ENCODE data around the gene SLC13A1.

The SLC13A1 gene

DNA sequence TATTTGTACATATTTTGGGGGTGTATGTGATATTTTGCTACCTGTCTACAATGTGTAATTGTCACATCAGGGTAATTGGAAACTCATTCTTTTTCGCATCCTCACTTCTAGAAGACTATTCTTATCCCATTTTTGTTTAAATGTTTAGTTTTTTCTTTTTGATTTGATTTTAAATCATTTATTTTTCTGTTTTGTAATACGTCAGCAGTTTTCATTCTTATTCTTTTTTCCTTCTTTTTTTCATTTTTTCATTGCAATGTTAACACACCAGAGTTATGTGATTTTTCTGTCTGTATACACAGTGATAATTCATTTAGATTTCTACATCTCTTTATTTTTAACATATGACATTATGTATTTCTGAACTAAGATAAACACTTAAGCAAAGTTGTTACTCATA, 85.5 kb downstream of the SLC13A1 start:
- no CpG with 5 or more reads among the region's 2 CpGs for WGBS
- H2BK15ac ChIP-seq (ENCODE audit: low read depth, poor library complexity, severe bottlenecking), result no peak overlapping the region
- no peak overlapping the region for H3K23ac ChIP-seq (ENCODE audit: low read length in 2 of 2)
- no peak overlapping the region for H2AK5ac ChIP-seq (ENCODE audit: low read length, severe bottlenecking)
- H2BK120ac ChIP-seq (ENCODE audit: low read depth, low read length), result no peak overlapping the region
- no peak overlapping the region for H3K9ac ChIP-seq (ENCODE audit: low read length)
- H3K14ac ChIP-seq (ENCODE audit: low read length in 2 of 2), result no peak overlapping the region
- H3K9me3 ChIP-seq (ENCODE audit: control insufficient read depth, low read length), result no peaks in the 10 kb centered on the region
- H2BK12ac ChIP-seq (ENCODE audit: low read length in 2 of 2), result no peak overlapping the region
- no peaks in the 10 kb centered on the region for H3K27me3 ChIP-seq (ENCODE audit: control insufficient read depth in 1 of 2, insufficient read depth in 1 of 2, low read length in 2 of 2)
- H3K27ac ChIP-seq (ENCODE audit: low read length, poor library complexity, severe bottlenecking), result no peak overlapping the region
- no peaks in the 10 kb centered on the region for H3K4me1 ChIP-seq (ENCODE audit: control insufficient read depth, insufficient read depth, low read depth, low read length)
- no peaks in the 10 kb centered on the region for H3K36me3 ChIP-seq (ENCODE audit: control insufficient read depth in 1 of 2, insufficient read depth in 2 of 2, low read depth in 1 of 2, low read length in 2 of 2)
- H3K4me2 ChIP-seq (ENCODE audit: low read length, poor library complexity, severe bottlenecking), result no peak overlapping the region
- no peak overlapping the region for H4K8ac ChIP-seq (ENCODE audit: low read length)
- DNase-seq, result no peak
- H3K18ac ChIP-seq (ENCODE audit: low read depth in 1 of 2, low read length in 2 of 2), result no peak overlapping the region
- H4K91ac ChIP-seq (ENCODE audit: low read length), result no peak overlapping the region
- no peak overlapping the region for H3K4me3 ChIP-seq (ENCODE audit: insufficient read depth in 1 of 2, low read depth in 1 of 2, low read length in 2 of 2)
- H3K4ac ChIP-seq (ENCODE audit: low read depth in 1 of 2, low read length in 2 of 2), result no peak overlapping the region
- H3K79me1 ChIP-seq (replicated peaks; ENCODE audit: low read length, poor library complexity, severe bottlenecking), result no peaks in the 10 kb centered on the region
- no peak overlapping the region for H2AFZ ChIP-seq (ENCODE audit: low read depth, low read length)
- no peak overlapping the region for H2BK5ac ChIP-seq (ENCODE audit: low read depth, low read length, poor library complexity, severe bottlenecking)

DNA sequence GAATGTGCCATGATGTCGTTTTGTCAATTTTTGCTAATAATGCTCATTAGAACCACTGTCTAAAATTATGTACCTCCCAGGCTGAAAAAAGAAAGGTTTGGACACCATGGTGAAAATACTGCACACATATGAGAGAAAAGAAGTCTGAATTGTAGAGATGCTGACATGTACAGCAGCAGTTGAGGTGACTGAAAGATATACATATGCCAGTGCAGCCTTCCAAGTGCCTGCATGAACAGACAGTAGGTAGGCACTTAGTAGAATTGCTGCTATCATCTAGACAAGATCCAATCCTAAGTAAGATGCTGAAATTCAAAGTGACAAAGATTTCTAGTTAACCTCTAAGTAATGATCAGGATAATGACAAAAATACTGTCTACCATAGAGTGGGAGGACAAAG, 86.9 kb downstream of the SLC13A1 start:
- H3K23ac ChIP-seq (ENCODE audit: low read length in 2 of 2), result no peak overlapping the region
- H3K4me1 ChIP-seq (ENCODE audit: control insufficient read depth, insufficient read depth, low read depth, low read length), result no peaks in the 10 kb centered on the region
- no peak overlapping the region for H2BK12ac ChIP-seq (ENCODE audit: low read length in 2 of 2)
- no peak overlapping the region for H3K4me2 ChIP-seq (ENCODE audit: low read length, poor library complexity, severe bottlenecking)
- H2BK120ac ChIP-seq (ENCODE audit: low read depth, low read length), result no peak overlapping the region
- H3K27me3 ChIP-seq (ENCODE audit: control insufficient read depth in 1 of 2, insufficient read depth in 1 of 2, low read length in 2 of 2), result no peaks in the 10 kb centered on the region
- DNase-seq, result no peak
- H3K36me3 ChIP-seq (ENCODE audit: control insufficient read depth in 1 of 2, insufficient read depth in 2 of 2, low read depth in 1 of 2, low read length in 2 of 2), result no peaks in the 10 kb centered on the region
- H2BK15ac ChIP-seq (ENCODE audit: low read depth, poor library complexity, severe bottlenecking), result no peak overlapping the region
- H3K79me1 ChIP-seq (replicated peaks; ENCODE audit: low read length, poor library complexity, severe bottlenecking), result no peaks in the 10 kb centered on the region
- no peak overlapping the region for H4K91ac ChIP-seq (ENCODE audit: low read length)
- H3K9me3 ChIP-seq (ENCODE audit: control insufficient read depth, low read length), result peaks cover 3% of the 10 kb centered on the region
- H2BK5ac ChIP-seq (ENCODE audit: low read depth, low read length, poor library complexity, severe bottlenecking), result no peak overlapping the region
- no peak overlapping the region for H3K14ac ChIP-seq (ENCODE audit: low read length in 2 of 2)
- no peak overlapping the region for H3K9ac ChIP-seq (ENCODE audit: low read length)
- no peak overlapping the region for H3K27ac ChIP-seq (ENCODE audit: low read length, poor library complexity, severe bottlenecking)
- no CpG with 5 or more reads among the region's 1 CpG for WGBS
- H2AFZ ChIP-seq (ENCODE audit: low read depth, low read length), result no peak overlapping the region
- no peak overlapping the region for H2AK5ac ChIP-seq (ENCODE audit: low read length, severe bottlenecking)
- H3K4ac ChIP-seq (ENCODE audit: low read depth in 1 of 2, low read length in 2 of 2), result no peak overlapping the region
- H3K4me3 ChIP-seq (ENCODE audit: insufficient read depth in 1 of 2, low read depth in 1 of 2, low read length in 2 of 2), result no peak overlapping the region
- H4K8ac ChIP-seq (ENCODE audit: low read length), result no peak overlapping the region
- H3K18ac ChIP-seq (ENCODE audit: low read depth in 1 of 2, low read length in 2 of 2), result no peak overlapping the region

DNA sequence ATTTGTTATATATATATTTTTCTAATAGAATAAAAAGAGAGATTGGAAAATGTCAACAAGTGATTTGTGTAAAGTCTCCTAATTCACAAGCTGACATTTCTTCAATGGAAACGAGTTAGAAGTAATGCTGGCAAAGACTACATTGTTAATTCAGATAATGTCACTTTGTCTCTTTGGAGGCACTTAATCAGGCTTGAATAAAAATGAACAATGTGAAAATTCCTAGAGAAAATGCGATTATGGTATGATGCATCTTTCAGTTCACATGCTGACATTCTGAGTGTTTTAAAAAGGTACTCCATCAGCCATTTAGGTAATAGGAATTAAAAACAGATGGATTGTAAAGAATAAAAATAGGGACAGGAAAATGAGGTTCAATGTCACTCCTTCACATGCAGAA, 100.1 kb downstream of the SLC13A1 start:
- H3K27ac ChIP-seq (ENCODE audit: low read length, poor library complexity, severe bottlenecking), result no peak overlapping the region
- H3K9ac ChIP-seq (ENCODE audit: low read length), result no peak overlapping the region
- no peak overlapping the region for H3K4me2 ChIP-seq (ENCODE audit: low read length, poor library complexity, severe bottlenecking)
- no peak overlapping the region for H2BK5ac ChIP-seq (ENCODE audit: low read depth, low read length, poor library complexity, severe bottlenecking)
- no peak overlapping the region for H3K23ac ChIP-seq (ENCODE audit: low read length in 2 of 2)
- no peak overlapping the region for H3K4me3 ChIP-seq (ENCODE audit: insufficient read depth in 1 of 2, low read depth in 1 of 2, low read length in 2 of 2)
- no peaks in the 10 kb centered on the region for H3K9me3 ChIP-seq (ENCODE audit: control insufficient read depth, low read length)
- WGBS, result 76% methylated on average over 2 of the region's 2 CpGs
- H3K4me1 ChIP-seq (ENCODE audit: control insufficient read depth, insufficient read depth, low read depth, low read length), result no peaks in the 10 kb centered on the region
- H3K4ac ChIP-seq (ENCODE audit: low read depth in 1 of 2, low read length in 2 of 2), result no peak overlapping the region
- H3K36me3 ChIP-seq (ENCODE audit: control insufficient read depth in 1 of 2, insufficient read depth in 2 of 2, low read depth in 1 of 2, low read length in 2 of 2), result no peaks in the 10 kb centered on the region
- no peak overlapping the region for H4K91ac ChIP-seq (ENCODE audit: low read length)
- no peak overlapping the region for H2AK5ac ChIP-seq (ENCODE audit: low read length, severe bottlenecking)
- no peak for DNase-seq
- no peak overlapping the region for H2BK12ac ChIP-seq (ENCODE audit: low read length in 2 of 2)
- H2BK15ac ChIP-seq (ENCODE audit: low read depth, poor library complexity, severe bottlenecking), result no peak overlapping the region
- no peak overlapping the region for H4K8ac ChIP-seq (ENCODE audit: low read length)
- no peak overlapping the region for H2AFZ ChIP-seq (ENCODE audit: low read depth, low read length)
- H2BK120ac ChIP-seq (ENCODE audit: low read depth, low read length), result no peak overlapping the region
- no peak overlapping the region for H3K18ac ChIP-seq (ENCODE audit: low read depth in 1 of 2, low read length in 2 of 2)
- no peaks in the 10 kb centered on the region for H3K27me3 ChIP-seq (ENCODE audit: control insufficient read depth in 1 of 2, insufficient read depth in 1 of 2, low read length in 2 of 2)
- no peaks in the 10 kb centered on the region for H3K79me1 ChIP-seq (replicated peaks; ENCODE audit: low read length, poor library complexity, severe bottlenecking)
- H3K14ac ChIP-seq (ENCODE audit: low read length in 2 of 2), result no peak overlapping the region

DNA sequence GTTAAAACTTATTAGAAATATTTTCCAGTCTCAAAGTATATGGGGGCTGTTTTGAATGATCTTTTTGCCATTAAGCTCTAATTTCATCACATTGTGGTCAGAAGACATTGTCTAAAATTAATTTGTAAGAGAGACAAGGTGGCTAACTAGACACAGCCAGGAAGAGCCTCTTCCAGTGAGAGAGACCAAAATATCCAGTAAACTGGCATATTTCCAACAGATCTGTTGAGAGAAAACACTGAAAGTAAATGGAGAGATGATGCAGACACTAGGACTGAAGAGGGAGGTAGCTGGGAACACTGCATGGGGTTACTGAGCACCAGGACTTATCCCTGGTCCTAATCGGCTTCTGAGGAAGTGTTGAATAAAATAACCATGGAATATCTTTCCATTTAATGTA, 102.8 kb downstream of the SLC13A1 start:
- WGBS, result no CpG with 5 or more reads among the region's 1 CpG
- Histone ChIP-seq H4K8ac (ENCODE audit: low read length) (no peak overlapping the region), H3K27ac (ENCODE audit: low read length, poor library complexity, severe bottlenecking) (no peak overlapping the region)

More for the DNA sequence above, 102.8 kb downstream of the SLC13A1 start:
- H3K4me1 ChIP-seq (ENCODE audit: control insufficient read depth, insufficient read depth, low read depth, low read length), result no peaks in the 10 kb centered on the region
- no peak overlapping the region for H2AK5ac ChIP-seq (ENCODE audit: low read length, severe bottlenecking)
- no peak overlapping the region for H2BK5ac ChIP-seq (ENCODE audit: low read depth, low read length, poor library complexity, severe bottlenecking)
- H3K27me3 ChIP-seq (ENCODE audit: control insufficient read depth in 1 of 2, insufficient read depth in 1 of 2, low read length in 2 of 2), result no peaks in the 10 kb centered on the region
- no peak overlapping the region for H2BK15ac ChIP-seq (ENCODE audit: low read depth, poor library complexity, severe bottlenecking)
- H2BK120ac ChIP-seq (ENCODE audit: low read depth, low read length), result no peak overlapping the region
- H3K4ac ChIP-seq (ENCODE audit: low read depth in 1 of 2, low read length in 2 of 2), result no peak overlapping the region
- no peak overlapping the region for H3K4me2 ChIP-seq (ENCODE audit: low read length, poor library complexity, severe bottlenecking)
- no peak overlapping the region for H2AFZ ChIP-seq (ENCODE audit: low read depth, low read length)
- H3K23ac ChIP-seq (ENCODE audit: low read length in 2 of 2), result no peak overlapping the region
- peaks cover 4% of the 10 kb centered on the region for H3K9me3 ChIP-seq (ENCODE audit: control insufficient read depth, low read length)
- no peak overlapping the region for H2BK12ac ChIP-seq (ENCODE audit: low read length in 2 of 2)
- H3K18ac ChIP-seq (ENCODE audit: low read depth in 1 of 2, low read length in 2 of 2), result no peak overlapping the region
- H4K91ac ChIP-seq (ENCODE audit: low read length), result no peak overlapping the region
- no peak overlapping the region for H3K14ac ChIP-seq (ENCODE audit: low read length in 2 of 2)
- H3K9ac ChIP-seq (ENCODE audit: low read length), result no peak overlapping the region
- no peaks in the 10 kb centered on the region for H3K79me1 ChIP-seq (replicated peaks; ENCODE audit: low read length, poor library complexity, severe bottlenecking)
- DNase-seq, result no peak
- no peak overlapping the region for H3K4me3 ChIP-seq (ENCODE audit: insufficient read depth in 1 of 2, low read depth in 1 of 2, low read length in 2 of 2)
- H3K36me3 ChIP-seq (ENCODE audit: control insufficient read depth in 1 of 2, insufficient read depth in 2 of 2, low read depth in 1 of 2, low read length in 2 of 2), result no peaks in the 10 kb centered on the region

Data from mesenchymal stem cell (in vitro differentiated cells and primary cell).